GM13976 (cell line): ENCODE results near the gene PCED1B.

Source experiments
- DNase-seq: peaks from one replicate; pipeline ENCODE4 v3.0.0; 2012; ENCODE audit warnings: low spot score
- in situ Hi-C: fragments of 300-500 bp; cut with MboI; formaldehyde crosslinking; loops from one replicate; pipeline ENCODE4 v1.12.0; 2022; ENCODE audit warnings: low sequenced_read_pairs, mixed read lengths, inconsistent platforms; ENCODE audit not compliant: unreplicated experiment
- TF ChIP-seq, protein P1 (sequence below): IDR thresholded peaks from 2 replicates; pipeline ENCODE4 v1.5.1; 2012; ENCODE audit warnings: borderline replicate concordance, mild to moderate bottlenecking; ENCODE audit not compliant: insufficient read depth; ENCODE audit errors: extremely low read depth, missing control alignments, control extremely low read depth

PCED1B gene

GRCh38 chr12:47121146-47121545 is 41.7 kb downstream of the PCED1B start:
- no peak for DNase-seq
- in situ Hi-C loops: no loop called here
- TF ChIP-seq, protein P1, sequence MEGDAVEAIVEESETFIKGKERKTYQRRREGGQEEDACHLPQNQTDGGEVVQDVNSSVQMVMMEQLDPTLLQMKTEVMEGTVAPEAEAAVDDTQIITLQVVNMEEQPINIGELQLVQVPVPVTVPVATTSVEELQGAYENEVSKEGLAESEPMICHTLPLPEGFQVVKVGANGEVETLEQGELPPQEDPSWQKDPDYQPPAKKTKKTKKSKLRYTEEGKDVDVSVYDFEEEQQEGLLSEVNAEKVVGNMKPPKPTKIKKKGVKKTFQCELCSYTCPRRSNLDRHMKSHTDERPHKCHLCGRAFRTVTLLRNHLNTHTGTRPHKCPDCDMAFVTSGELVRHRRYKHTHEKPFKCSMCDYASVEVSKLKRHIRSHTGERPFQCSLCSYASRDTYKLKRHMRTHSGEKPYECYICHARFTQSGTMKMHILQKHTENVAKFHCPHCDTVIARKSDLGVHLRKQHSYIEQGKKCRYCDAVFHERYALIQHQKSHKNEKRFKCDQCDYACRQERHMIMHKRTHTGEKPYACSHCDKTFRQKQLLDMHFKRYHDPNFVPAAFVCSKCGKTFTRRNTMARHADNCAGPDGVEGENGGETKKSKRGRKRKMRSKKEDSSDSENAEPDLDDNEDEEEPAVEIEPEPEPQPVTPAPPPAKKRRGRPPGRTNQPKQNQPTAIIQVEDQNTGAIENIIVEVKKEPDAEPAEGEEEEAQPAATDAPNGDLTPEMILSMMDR: no peak

DNA sequence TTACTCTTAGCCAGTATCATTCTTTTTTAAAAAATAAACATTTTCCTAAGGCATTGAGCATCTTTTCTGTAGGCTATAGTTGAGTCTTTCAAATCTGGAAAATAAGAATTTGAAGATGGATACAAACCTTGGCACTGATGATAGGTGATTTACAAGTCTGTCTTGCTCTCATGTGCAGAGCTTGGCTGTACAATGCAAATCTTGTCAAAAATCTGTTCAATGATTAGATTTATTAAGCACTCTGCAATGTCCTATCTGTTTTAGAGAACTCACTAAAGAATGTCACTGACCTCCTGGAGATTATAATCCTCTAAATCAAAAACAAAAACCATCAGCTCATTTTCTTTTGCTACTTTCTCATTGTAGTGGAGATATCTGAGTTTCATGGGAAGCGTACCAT is 43.2 kb downstream of the PCED1B start:
- DNase-seq: no peak
- TF ChIP-seq, protein P1: no peak
- in situ Hi-C loops: no loop called here

DNA sequence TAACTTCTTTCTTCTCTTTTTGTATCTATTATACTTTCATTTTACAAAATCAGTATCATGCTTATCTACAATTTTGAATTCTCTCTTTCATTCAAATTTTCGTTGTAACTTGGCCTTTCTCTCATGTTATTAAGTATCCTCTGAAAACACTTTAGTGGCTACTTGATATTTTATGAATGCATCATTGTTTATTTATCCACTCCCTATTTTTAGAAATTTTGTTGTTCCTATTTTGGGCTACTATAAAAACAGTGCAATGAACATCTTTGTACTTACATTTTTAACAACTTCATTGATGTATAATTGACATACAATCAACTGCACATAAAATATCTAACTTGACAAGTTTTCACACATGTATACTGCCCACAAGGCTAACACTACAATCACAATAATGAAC is 44.3 kb downstream of the PCED1B start:
- in situ Hi-C loops: no loop called here
- TF ChIP-seq, protein P1: no peak
- no peak for DNase-seq

DNA sequence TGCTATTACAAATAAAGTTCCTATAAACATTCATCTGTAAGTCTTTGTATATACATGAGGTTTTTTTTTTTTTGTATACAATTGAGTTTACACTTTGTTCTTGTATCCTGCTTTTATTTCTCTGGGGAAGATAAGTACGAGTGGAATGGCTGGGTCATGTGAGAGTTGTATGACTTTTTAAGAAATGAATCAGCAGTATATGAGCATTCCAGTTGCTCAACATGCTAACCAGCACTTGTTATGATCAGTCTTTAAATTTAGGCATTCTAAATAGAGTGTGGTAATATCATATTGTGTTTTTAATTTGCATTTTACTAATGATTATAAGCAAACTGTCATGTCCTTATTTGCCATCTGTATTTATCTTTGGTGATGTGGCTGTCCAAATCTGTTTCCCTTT is 45.0 kb downstream of the PCED1B start:
- in situ Hi-C loops: no loop called here
- TF ChIP-seq, protein P1: no peak
- no peak for DNase-seq

DNA sequence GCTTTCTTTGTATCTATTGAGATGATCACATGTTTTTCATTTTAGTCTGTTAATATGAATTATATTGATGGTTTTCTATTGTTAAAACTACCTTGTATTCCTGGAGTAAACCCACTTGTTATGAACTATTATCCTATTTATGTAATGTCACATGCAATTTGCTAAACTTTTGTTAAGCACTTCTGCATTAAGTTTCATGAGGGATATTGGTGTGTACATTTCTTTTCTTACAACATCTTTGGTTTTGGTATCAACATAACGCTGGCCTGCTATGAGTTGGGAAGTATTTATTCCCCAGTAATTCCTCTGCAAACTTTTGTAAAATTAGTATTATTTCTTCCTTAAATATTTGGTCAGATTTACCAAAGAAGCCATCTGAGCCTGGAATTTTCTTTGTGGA is 46.8 kb downstream of the PCED1B start:
- DNase-seq: no peak
- TF ChIP-seq, protein P1: no peak
- in situ Hi-C loops: no loop called here

DNA sequence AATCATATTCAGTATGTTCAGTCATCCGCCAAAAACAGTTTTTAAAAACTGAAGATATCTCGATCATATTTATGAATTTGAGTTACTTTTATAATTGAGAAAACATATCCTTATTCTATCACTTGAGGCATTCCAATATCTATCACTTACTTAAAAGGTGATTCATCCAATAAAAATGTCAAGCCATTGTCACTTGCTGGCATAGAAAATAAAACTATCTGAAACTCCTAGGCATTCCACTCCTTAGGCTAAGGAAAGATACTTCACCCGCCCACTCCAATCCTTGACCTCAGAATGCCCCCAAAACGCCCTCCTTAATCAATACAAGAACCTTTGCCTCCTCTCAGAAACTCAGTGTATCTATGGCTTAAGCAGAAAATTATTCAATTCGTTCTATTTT is 51.6 kb downstream of the PCED1B start:
- TF ChIP-seq, protein P1: no peak
- in situ Hi-C loops: no loop called here
- DNase-seq: no peak

GRCh38 chr12:47134005-47134404 is 54.6 kb downstream of the PCED1B start:
- DNase-seq: no peak
- TF ChIP-seq, protein P1: no peak
- in situ Hi-C loops: no loop called here
